ENCODE data around the gene NTHL1. TPM values are rescaled to one million over a fixed set of nuclear protein-coding genes. Genes with fewer than 3 reads are reported as not detected.
A peak's percentile ranks its signal among the peaks of the same experiment; 100 is the strongest.

NTHL1 gene
- total and polyA plus RNA-seq, 2 of the 13 experiments (the other 11 are each of a cell fraction or from before 2014, with no cell fraction given), result 47.5 to 64.9 TPM

DNA sequence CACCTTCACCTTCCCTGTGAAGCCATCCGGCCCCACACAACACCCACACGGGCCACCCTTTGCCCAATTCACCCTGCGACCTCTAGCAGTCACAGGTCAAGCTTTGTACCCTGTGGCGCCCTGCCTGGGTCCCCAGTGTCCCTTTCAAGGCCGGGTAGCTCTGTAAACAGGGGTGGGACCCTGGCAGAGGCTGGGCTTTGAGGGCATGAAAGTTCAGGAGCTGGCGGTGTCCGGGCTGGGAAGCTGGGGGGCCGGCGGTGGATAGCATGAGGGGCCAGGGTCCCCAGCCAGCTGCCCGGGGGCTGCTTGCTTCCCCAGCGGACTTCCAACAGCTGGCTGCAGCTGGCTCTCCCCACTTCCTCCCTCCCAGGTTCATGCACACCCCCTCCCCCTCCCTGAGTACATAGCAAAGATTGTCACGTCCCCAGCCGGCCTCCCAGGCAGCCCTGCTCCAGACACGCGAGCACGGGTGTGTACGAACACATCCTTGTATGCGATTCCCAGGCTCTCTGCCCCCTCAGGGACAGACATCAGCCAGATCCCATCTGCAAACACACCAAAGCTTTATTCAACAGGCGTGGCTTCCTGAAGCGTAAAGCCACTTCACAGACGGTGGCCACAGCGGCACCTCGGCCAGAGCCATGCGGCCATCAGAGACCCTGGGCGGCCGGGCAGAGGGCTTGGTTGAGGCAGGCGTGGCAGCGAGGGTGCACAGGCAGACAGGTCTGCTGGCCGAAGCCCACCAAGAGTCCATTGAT, 8.2 kb downstream of the NTHL1 start (continued):
- TF ChIP-seq THAP9 (CRISPR knock-in tag; IDR thresholded peaks at IDR 0.05; ENCODE audit: borderline replicate concordance) (peak; percentile 64; the same call in 1 of the 2 replicates), HMGXB3 (CRISPR knock-in tag; IDR thresholded peaks at IDR 0.05; ENCODE audit: borderline replicate concordance) (peak; percentile 69; the same call in 1 of the 2 replicates), FOXK2 (IDR thresholded peaks at IDR 0.05) (peak; percentile 56; the same call in 1 of the 2 replicates), SOX5 (CRISPR knock-in tag; IDR thresholded peaks at IDR 0.05; ENCODE audit: borderline replicate concordance) (peak; percentile 62; the same call in 1 of the 2 replicates), ZNF761 (CRISPR knock-in tag; conservative IDR thresholded peaks at IDR 0.05) (no peak; the same call in 1 of the 2 replicates), ZNF547 (CRISPR knock-in tag; IDR thresholded peaks at IDR 0.05) (no peak), ATF6 (CRISPR knock-in tag; conservative IDR thresholded peaks at IDR 0.05) (no peak), TCF7L2 (IDR thresholded peaks at IDR 0.05; ENCODE audit: low read depth, low read length) (no peak), CHD4 (IDR thresholded peaks at IDR 0.05; ENCODE audit: borderline replicate concordance, low read length) (no peak), FOXP4 (CRISPR knock-in tag; IDR thresholded peaks at IDR 0.05) (peak; percentile 83), ATF7-NPFF (CRISPR knock-in tag; IDR thresholded peaks at IDR 0.05; ENCODE audit: low read depth) (no peak), HOMEZ (CRISPR knock-in tag; IDR thresholded peaks at IDR 0.05; ENCODE audit: low read depth) (no peak), EZH2 (conservative IDR thresholded peaks at IDR 0.05; ENCODE audit: low read depth, low read length) (no peak), ESRRA (CRISPR knock-in tag; IDR thresholded peaks at IDR 0.05; ENCODE audit: low read depth) (peak; percentile 98), ZNF331 (CRISPR knock-in tag; IDR thresholded peaks at IDR 0.05) (peak; percentile 21; the same call in 1 of the 2 replicates), ZNF530 (CRISPR knock-in tag; IDR thresholded peaks at IDR 0.05; ENCODE audit: low read depth) (no peak)
